Fibroblast of villous mesenchyme (primary cell): ENCODE data around the gene INSIG2. TPM values are rescaled to one million over a fixed set of nuclear protein-coding genes. Genes with fewer than 3 reads are reported as not detected.
"Not testable (repeated sequence)": the region's sequence is repeated elsewhere in the genome, so short reads cannot be mapped to it uniquely, and the experiment has no call there.

ENCODE experiments used
- DNase-seq: peaks from one replicate; pipeline ENCODE4 v3.0.0-alpha.2; 2010; ENCODE audit warnings: low read depth
- H3K4me3 ChIP-seq: 2 replicates; pipeline ENCODE4 v1.5.1; 2011; ENCODE audit warnings: low read depth, mild to moderate bottlenecking, low read length
- CTCF ChIP-seq: IDR thresholded peaks from 2 replicates; pipeline ENCODE4 v1.5.1; 2012; ENCODE audit warnings: low read depth, mild to moderate bottlenecking, low read length; ENCODE audit not compliant: insufficient read depth
- total RNA-seq: library from RNA; depleted of rRNA; stranded (reverse); fragments of >200 nt; gene quantifications from 2 replicates; pipeline ENCODE4 v1.2.3, GENCODE V29; 2012

Gene INSIG2
- total RNA-seq, 1 donor: 13.0 TPM

GRCh38 chr2:118090387-118091139, 2.3 kb downstream of the INSIG2 start:
- H3K4me3 ChIP-seq: no peak overlapping the region
- no peak for DNase-seq
- no peak for TF ChIP-seq CTCF

- no peak overlapping the region for H3K4me3 ChIP-seq
- no peak for TF ChIP-seq CTCF
- DNase-seq: no peak
Observed at GRCh38 chr2:118091140-118091478, 2.8 kb downstream of the INSIG2 start.

GRCh38 chr2:118091631-118092030, 3.4 kb downstream of the INSIG2 start:
- no peak for TF ChIP-seq CTCF
- H3K4me3 ChIP-seq: no peak overlapping the region
- DNase-seq: no peak

GRCh38 chr2:118094102-118094501, 5.8 kb downstream of the INSIG2 start:
- H3K4me3 ChIP-seq, DNase-seq: not testable (repeated sequence)

- DNase-seq: no peak
- H3K4me3 ChIP-seq: no peak overlapping the region
- TF ChIP-seq CTCF: no peak
Observed at GRCh38 chr2:118094503-118094902, 6.2 kb downstream of the INSIG2 start.

GRCh38 chr2:118095610-118096009, 7.3 kb downstream of the INSIG2 start:
- DNase-seq: no peak
- TF ChIP-seq CTCF: no peak
- H3K4me3 ChIP-seq: no peak overlapping the region

- DNase-seq: peak; percentile 19
- H3K4me3 ChIP-seq: no peak overlapping the region
- TF ChIP-seq CTCF: no peak
Observed at GRCh38 chr2:118097657-118098056, 9.4 kb downstream of the INSIG2 start.
